Stimulated activated CD4-positive, alpha-beta T cell treated with anti-CD3 and anti-CD28 coated beads, Interleukin-12 subunit alpha, Interleukin-12 subunit beta, amount 100 ng/mL, for 24 hours (primary cell): ENCODE results near the gene PAM.
"Not testable (repeated sequence)": the region's sequence is repeated elsewhere in the genome, so short reads cannot be mapped to it uniquely, and the experiment has no call there.

ENCODE experiments used
- DNase-seq, 2 experiments: peaks; one replicate each; pipeline ENCODE4 v3.0.0-alpha.2; 2020; ENCODE audit warnings: low read depth in 2 of 2

PAM gene

DNA sequence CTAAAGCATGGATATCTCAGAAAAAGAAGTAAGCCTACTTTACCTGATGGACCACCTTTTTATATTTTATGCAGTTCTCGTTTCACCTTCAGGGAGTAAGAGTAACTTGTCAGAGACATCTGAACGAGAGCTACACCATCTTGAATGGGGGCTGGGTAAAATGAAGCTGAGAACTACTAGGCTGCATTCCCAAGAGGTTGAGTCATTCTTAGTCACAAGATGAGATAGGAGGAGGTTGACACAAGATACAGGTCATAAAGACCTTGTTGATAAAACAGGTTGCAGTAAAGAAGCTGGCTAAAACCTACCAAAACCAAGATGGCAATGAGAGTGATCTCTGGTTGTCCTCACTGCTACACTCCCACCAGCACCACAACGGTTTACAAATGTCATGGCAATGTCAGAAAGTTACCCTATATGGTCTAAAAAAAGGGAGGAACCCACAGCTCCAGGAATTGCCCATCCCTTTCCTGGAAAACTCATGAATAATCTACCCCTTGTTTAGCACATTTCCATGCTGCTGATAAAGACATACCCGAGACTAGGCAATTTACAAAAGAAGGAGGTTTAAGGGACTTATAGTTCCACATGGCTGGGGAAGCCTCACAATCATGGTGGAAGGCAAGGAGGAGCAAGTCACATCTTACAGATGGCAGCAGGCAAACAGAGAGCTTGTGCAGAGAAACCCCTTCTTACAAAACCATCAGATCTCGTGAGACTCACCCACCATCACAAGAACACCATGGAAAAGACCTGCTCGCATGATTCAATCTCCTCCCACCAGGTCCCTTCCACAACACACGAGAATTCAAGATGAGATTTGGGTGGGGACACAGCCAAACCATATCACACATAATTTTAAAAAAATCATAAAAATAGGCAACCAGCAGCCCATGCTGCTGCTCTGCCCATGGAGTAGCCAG, 302.4 kb downstream of the PAM start:
- DNase-seq, result no peak

DNA sequence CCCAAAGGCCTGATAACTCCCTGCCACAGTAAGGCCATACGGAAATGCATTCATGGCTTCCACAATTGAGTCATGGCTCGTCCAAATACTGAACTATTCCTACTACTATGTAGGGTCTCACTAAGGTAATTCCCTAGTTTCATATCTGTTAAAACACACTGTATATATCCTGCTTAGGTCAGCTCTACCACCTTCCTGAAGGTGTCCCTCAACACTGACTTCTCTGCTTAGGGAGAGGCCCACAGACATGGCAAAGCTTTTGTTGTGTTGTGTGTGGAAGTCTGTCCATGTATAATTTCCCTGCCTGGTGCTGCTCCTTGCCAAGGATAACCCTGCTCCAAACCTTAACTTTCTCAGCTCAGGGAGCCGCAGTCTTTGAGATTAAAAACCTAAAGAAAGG, 304.4 kb downstream of the PAM start:
- no peak for DNase-seq

DNA sequence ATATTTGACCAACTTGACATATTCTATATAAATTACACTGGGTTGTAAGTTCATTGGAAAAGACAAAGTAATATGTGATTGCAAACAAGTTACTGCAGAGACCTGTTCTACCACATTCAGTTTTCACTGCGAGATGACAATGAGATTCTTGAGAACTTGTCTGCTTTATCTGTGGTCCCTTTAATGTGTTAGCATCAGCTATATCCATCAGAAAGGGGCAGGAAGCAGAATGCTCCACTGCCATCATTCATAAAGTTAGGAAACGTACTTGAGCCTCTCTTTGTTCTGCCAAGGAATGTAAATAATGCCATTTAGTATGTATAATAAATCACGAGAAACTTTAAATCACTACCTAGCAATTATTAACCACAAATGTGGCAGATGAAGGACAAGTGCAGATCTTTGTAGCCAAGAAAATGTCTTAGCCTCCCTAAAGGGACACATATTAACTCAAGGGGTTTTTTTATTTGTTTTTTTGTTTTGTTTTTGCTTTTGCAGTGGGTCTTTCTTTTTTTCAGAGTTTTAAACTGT, 305.4 kb downstream of the PAM start:
- DNase-seq, result no peak

DNA sequence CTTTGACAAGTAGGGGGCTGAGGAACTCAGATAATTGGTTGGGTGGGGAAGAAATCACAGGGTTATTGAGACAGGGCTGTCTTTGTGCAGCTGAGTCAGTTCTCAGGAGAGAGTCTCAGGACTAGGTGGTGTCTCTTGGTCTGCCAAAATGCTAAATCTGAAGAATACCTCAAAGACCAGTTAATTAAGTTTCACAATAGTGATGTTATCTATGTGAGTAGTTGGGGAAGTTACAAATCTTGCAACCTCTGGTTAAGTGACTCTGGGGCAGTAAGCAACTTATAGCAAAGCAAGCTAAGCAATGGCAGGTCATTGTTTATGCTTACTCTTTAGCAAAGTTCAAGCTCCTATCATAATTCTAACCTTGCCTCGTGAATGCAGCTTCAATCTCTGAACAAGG, 311.2 kb downstream of the PAM start:
- no peak for DNase-seq

DNA sequence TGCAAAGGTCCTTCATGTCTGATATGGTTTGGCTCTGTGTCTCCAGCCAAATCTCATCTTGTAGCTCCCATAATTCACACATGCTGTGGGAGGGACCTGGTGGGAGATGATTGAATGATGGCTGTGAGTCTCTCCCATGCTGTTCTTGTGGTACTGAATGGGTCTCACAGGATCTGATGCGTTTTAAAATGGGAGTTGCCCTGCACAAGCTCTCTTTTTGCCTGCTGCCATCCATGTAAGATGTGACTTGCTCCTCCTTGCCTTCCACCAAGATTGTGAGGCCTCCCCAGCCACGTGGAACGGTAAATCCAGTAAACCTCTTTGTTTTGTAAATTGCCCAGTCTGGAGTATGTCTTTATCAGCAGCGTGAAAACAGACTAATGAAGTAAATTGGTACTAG, 318.4 kb downstream of the PAM start:
- not testable (repeated sequence) for DNase-seq

DNA sequence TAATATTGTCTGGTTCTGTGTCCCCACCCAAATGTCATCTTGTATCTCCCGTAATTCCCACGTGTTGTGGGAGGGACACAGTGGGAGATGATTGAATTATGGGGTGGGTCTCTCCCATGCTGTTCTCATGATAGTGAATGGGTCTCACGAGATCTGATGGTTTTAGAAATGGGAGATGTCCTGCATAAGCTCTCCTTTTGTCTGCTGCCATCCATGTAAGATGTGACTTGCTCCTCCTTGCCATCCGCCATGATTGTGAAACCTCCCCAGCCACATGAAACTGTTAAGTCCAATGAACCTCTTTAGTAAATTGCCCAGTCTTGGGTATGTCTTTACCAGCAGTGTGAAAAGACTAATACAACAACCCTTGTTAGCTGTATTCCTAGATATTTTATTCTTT, 320.3 kb downstream of the PAM start:
- DNase-seq, result no peak
